ENCODE results near the gene TMEM269. TPM values are rescaled to one million over a fixed set of nuclear protein-coding genes. Genes with fewer than 3 reads are reported as not detected.
"Not testable (repeated sequence)": the region's sequence is repeated elsewhere in the genome, so short reads cannot be mapped to it uniquely, and the experiment has no call there.

The TMEM269 gene
- total RNA-seq, 2 experiments from 2014 or later = 0.40 TPM; not detected in 1

DNA sequence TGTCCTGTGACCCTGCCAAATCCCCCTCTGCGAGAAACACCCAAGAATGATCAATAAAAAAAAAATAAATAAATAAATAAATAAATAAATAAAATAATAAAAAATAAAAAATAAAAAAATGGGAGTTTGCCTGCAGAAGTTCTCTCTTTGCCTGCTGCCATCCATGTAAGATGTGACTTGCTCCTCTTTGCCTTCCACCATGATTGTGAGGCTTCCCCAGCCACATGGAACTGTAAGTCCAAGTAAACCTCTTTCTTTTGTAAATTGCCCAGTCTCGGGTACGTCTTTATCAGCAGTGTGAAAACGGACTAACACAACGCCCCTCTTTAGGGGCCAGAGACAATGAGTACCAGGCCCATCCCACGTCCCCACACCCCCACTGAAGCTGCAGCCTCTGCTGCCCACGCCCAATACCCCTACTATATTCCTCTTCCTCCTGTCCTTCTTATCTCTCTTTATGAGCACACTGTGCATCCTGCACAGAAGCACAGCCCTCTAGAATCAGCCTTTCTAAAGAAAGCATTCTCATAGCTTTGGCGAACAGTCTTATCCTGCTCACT is 33.2 kb upstream of the TMEM269 start:
- H3K27me3 Mint-ChIP-seq (ENCODE audit: low read depth); H3K4me3 Mint-ChIP-seq; H3K9me3 Mint-ChIP-seq (ENCODE audit: insufficient read depth); DNase-seq; H3K27ac Mint-ChIP-seq; ATAC-seq; H3K4me1 Mint-ChIP-seq (ENCODE audit: low read depth): not testable (repeated sequence)
- ChIA-PET CTCF (interaction anchor here (1.7 kb wide), 1 partner anchor 15 kb away, joined by 7 read pairs; the partner anchor contains the start of genes C1orf50 and P3H1), POLR2A (interaction anchor here (2.1 kb wide), 1 partner anchor 15 kb away, joined by 9 read pairs; the partner anchor contains the start of genes C1orf50 and P3H1)
- peaks cover 59% of the 10 kb centered on the region for H3K36me3 Mint-ChIP-seq (ENCODE audit: low read depth)

DNA sequence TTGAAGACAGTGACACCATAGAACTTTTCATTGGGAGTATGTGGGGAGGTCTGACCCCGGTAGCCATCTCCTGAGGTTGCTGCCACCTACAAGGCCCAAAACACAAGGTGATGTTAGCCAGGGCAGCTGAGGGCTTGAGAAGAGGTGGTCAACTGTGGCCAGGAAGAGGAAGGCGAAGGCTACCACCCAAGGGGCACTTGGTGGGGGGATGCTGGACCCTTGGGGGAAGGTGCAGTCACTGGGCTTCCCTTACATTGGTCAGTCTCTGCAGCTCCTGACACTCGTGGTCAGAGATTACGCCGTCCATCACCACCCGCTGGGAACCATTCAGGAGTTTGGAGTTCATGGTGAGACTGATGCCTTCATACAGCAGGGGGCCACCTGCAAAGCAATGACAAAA is 32.5 kb upstream of the TMEM269 start:
- ATAC-seq (no peak), DNase-seq (no peak)
- no peaks in the 10 kb centered on the region for H3K9me3 Mint-ChIP-seq (ENCODE audit: insufficient read depth)
- no peaks in the 10 kb centered on the region for H3K4me1 Mint-ChIP-seq (ENCODE audit: low read depth)
- H3K4me3 Mint-ChIP-seq = no peak overlapping the region
- H3K27ac Mint-ChIP-seq = no peak overlapping the region
- H3K27me3 Mint-ChIP-seq (ENCODE audit: low read depth) = no peaks in the 10 kb centered on the region
- H3K36me3 Mint-ChIP-seq (ENCODE audit: low read depth) = peaks cover 61% of the 10 kb centered on the region
- ChIA-PET POLR2A (interaction anchor here (2.1 kb wide), 1 partner anchor 14 kb away, joined by 9 read pairs; the partner anchor contains the start of genes C1orf50 and P3H1), CTCF (interaction anchor here (1.7 kb wide), 1 partner anchor 14 kb away, joined by 7 read pairs; the partner anchor contains the start of genes C1orf50 and P3H1)

DNA sequence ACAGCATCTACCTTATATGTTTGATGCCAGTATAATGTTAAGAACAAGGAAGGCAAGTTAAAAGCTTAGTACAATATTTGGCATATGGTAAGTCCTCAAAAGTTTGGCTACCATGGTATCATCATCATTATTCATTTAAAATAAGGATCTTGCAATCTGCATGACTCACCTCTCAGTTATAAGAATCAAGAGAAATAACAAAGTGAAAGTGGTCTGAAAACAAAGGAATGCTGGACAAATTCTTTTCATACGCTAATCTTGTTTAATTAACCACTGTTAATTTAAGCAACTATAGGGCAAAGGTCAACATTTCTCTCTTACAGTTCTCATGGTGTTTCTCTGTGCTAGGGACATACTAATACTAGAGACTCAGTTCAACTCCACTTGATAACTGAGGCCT is 31.7 kb upstream of the TMEM269 start:
- H3K36me3 Mint-ChIP-seq (ENCODE audit: low read depth) = peaks cover 65% of the 10 kb centered on the region
- POLR2A ChIA-PET = interaction anchor here (2.1 kb wide), 1 partner anchor 14 kb away, joined by 9 read pairs; the partner anchor contains the start of genes C1orf50 and P3H1

DNA sequence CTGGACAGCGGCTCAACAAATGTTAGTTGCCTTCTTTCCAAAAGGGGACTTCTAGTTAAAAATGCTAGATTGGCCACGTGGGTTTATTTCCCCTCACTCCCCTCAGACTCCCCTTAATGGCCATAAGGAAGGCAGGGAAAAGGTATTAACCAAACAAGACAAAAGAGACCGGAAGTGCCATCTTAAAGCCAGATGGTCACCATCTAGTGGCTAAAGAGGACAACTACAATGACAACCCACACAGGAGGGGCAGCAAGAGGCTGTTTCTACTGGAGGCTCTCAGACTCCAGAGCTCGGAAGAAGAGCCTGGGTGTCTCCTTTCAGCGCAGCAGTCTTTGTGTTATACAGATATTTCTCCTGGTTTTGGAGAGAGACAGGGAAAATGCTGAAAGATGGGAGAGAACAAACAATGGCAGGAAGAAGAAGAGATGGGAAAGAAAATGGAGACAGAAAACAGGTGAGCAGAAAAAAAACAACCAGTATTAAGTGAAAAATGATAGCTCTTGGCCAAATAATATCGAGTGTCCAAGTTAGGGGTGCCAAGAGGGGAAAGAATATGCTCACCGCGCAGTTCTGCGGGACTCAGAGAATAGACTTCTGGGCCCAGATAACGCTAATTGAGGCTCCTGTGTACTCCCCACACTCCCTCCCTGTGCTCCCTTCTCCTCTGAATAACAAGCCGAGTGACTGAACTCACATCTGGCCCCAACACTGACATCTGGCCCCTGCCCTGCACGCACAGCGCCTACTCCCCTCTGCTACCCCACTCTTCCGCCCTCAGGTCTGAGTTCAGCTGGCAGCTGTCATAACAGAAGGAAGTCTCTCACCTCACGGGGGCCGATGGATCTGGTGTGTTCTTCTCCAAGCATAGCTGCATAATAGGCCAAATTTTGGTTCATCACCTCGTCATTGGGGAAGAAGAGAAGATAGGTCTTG is 27.6 kb upstream of the TMEM269 start:
- POLR2A ChIA-PET = interaction anchor here (0.5 kb wide), 1 partner anchor 57 kb away, joined by 3 read pairs; no protein-coding TSS in a partner anchor
- ATAC-seq = no peak
- H3K4me1 Mint-ChIP-seq (ENCODE audit: low read depth) = peaks cover under 1% of the 10 kb centered on the region
- DNase-seq = peak; percentile 31
- no peaks in the 10 kb centered on the region for H3K9me3 Mint-ChIP-seq (ENCODE audit: insufficient read depth)
- H3K27ac Mint-ChIP-seq = no peak overlapping the region
- no peaks in the 10 kb centered on the region for H3K27me3 Mint-ChIP-seq (ENCODE audit: low read depth)
- no peak overlapping the region for H3K4me3 Mint-ChIP-seq
- CTCF ChIA-PET = interaction anchor here (0.6 to 2.7 kb wide), 7 partner anchors 10 to 179 kb away, joined by 3 to 16 read pairs (median 3); partner anchors contain the start of genes C1orf50 and P3H1
- H3K36me3 Mint-ChIP-seq (ENCODE audit: low read depth) = peaks cover 45% of the 10 kb centered on the region

More for the DNA sequence above, 31.7 kb upstream of the TMEM269 start:
- CTCF ChIA-PET = interaction anchor here (1.7 kb wide), 1 partner anchor 14 kb away, joined by 7 read pairs; the partner anchor contains the start of genes C1orf50 and P3H1
- Mint-ChIP-seq H3K27ac (no peak overlapping the region), H3K27me3 (ENCODE audit: low read depth) (no peaks in the 10 kb centered on the region), H3K9me3 (ENCODE audit: insufficient read depth) (no peaks in the 10 kb centered on the region), H3K4me1 (ENCODE audit: low read depth) (no peaks in the 10 kb centered on the region), H3K4me3 (no peak overlapping the region)
- ATAC-seq (no peak), DNase-seq (no peak)

DNA sequence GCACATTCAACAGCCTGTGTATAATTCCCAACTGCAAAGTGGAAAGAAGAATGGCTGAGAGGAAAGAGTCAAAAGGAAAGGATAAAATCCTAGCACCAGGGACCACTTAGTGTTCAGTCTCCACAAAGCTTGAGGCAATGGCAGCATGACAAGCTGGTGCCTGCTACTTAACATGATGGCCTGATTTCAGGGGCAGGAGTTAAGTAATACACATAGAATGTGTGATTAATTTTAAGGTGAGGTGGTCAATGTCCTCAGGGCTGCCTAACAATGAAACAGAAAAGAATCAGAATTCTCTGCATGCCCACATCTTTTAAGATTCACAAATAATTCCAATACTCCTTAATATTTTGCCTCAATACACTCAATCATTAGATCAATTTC is 26.9 kb upstream of the TMEM269 start:
- H3K36me3 Mint-ChIP-seq (ENCODE audit: low read depth) = peaks cover 42% of the 10 kb centered on the region
- peaks cover 4% of the 10 kb centered on the region for H3K4me1 Mint-ChIP-seq (ENCODE audit: low read depth)
- ChIA-PET POLR2A (interaction anchor here (1.2 kb wide), 1 partner anchor 9 kb away, joined by 5 read pairs; the partner anchor contains the start of genes C1orf50 and P3H1), CTCF (interaction anchor here (0.9 to 2.7 kb wide), 6 partner anchors 9 to 180 kb away, joined by 3 to 16 read pairs (median 4); partner anchors contain the start of genes C1orf50 and P3H1)
- no peaks in the 10 kb centered on the region for H3K9me3 Mint-ChIP-seq (ENCODE audit: insufficient read depth)
- H3K4me3 Mint-ChIP-seq = no peak overlapping the region
- no peak for ATAC-seq
- H3K27ac Mint-ChIP-seq = no peak overlapping the region
- no peak for DNase-seq
- no peaks in the 10 kb centered on the region for H3K27me3 Mint-ChIP-seq (ENCODE audit: low read depth)

DNA sequence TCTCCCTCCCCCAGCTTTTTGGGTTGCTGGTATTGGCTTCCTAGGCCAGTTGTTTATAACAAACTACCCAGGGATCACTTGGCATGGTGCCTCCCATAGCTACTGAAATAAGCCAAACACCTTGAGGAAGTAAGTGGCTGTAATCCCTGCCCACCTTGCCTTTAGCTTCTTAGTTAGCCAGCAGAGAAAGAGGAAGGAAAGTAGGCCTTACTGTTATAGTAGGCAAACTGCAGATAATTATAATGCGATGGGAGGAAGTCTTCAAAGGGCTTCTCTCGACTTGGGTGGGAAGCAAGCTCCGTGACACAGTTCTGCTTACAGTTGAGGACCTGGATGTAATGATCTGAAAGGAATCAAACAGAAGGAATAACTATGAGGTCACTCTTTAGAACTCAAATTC is 26.1 kb upstream of the TMEM269 start:
- H3K4me1 Mint-ChIP-seq (ENCODE audit: low read depth) = peaks cover 4% of the 10 kb centered on the region
- no peaks in the 10 kb centered on the region for H3K9me3 Mint-ChIP-seq (ENCODE audit: insufficient read depth)
- POLR2A ChIA-PET = interaction anchor here (1.2 kb wide), 1 partner anchor 8 kb away, joined by 5 read pairs; the partner anchor contains the start of genes C1orf50 and P3H1
- no peak overlapping the region for H3K4me3 Mint-ChIP-seq
- no peaks in the 10 kb centered on the region for H3K27me3 Mint-ChIP-seq (ENCODE audit: low read depth)
- CTCF ChIA-PET = interaction anchor here (1.2 to 2.7 kb wide), 7 partner anchors 8 to 585 kb away, joined by 3 to 16 read pairs (median 3); partner anchors contain the start of genes C1orf50 and P3H1
- DNase-seq = no peak
- no peak for ATAC-seq
- peaks cover 36% of the 10 kb centered on the region for H3K36me3 Mint-ChIP-seq (ENCODE audit: low read depth)
- no peak overlapping the region for H3K27ac Mint-ChIP-seq

DNA sequence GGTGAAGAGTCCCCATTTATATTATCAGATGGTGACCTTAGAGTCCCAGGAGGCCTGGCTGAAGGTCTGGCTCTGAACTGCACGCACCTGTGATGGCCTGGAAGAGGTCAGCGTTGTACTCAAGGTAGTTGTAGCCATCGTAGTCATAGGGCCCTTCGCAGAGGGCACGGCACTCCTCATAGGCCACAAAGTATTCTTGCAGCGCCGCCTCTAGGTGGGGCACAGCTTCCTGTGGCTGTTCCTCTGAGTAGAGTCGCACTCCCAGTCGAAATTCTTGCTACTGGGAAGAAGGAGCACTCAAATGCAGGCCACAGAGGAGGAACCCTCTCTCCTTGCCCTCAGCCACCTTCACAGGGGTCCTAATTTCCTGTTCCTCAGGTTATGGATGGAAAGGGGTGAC is 25.7 kb upstream of the TMEM269 start:
- CTCF ChIA-PET = interaction anchor here (1.2 to 2.7 kb wide), 7 partner anchors 8 to 585 kb away, joined by 3 to 16 read pairs (median 3); partner anchors contain the start of genes C1orf50 and P3H1
- no peak overlapping the region for H3K4me3 Mint-ChIP-seq
- peaks cover 4% of the 10 kb centered on the region for H3K4me1 Mint-ChIP-seq (ENCODE audit: low read depth)
- POLR2A ChIA-PET = interaction anchor here (1.2 kb wide), 1 partner anchor 8 kb away, joined by 5 read pairs; the partner anchor contains the start of genes C1orf50 and P3H1
- H3K27ac Mint-ChIP-seq = no peak overlapping the region
- no peaks in the 10 kb centered on the region for H3K27me3 Mint-ChIP-seq (ENCODE audit: low read depth)
- ATAC-seq = no peak
- no peak for DNase-seq
- H3K36me3 Mint-ChIP-seq (ENCODE audit: low read depth) = peaks cover 33% of the 10 kb centered on the region
- no peaks in the 10 kb centered on the region for H3K9me3 Mint-ChIP-seq (ENCODE audit: insufficient read depth)

DNA sequence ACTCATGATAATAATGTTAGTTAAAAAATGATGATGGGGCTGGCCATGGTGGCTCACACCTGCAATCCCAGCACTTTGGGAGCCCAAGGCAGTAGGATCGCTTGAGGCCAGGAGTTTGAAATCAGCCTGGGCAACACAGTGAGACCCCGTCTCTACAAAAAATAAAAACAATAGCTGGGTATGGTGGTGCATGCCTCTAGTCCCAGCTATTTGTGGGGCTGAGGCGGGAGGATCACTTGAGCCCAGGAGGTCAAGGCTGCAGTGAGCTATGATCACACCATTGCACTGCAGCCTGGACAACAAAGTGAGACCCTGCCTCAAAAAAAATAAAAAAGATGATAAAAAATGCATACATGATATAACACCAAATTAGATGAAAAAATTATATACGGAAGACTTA is 23.2 kb upstream of the TMEM269 start:
- ATAC-seq (no peak), DNase-seq (no peak)
- Mint-ChIP-seq H3K4me3 (no peak overlapping the region), H3K27me3 (ENCODE audit: low read depth) (no peaks in the 10 kb centered on the region), H3K4me1 (ENCODE audit: low read depth) (peaks cover 4% of the 10 kb centered on the region), H3K9me3 (ENCODE audit: insufficient read depth) (no peaks in the 10 kb centered on the region), H3K27ac (no peak overlapping the region), H3K36me3 (ENCODE audit: low read depth) (peaks cover 15% of the 10 kb centered on the region)
- POLR2A ChIA-PET = interaction anchor here (1.4 kb wide), 1 partner anchor 80 kb away, joined by 5 read pairs; the partner anchor contains the start of gene YBX1
- CTCF ChIA-PET = no interaction called here

DNA sequence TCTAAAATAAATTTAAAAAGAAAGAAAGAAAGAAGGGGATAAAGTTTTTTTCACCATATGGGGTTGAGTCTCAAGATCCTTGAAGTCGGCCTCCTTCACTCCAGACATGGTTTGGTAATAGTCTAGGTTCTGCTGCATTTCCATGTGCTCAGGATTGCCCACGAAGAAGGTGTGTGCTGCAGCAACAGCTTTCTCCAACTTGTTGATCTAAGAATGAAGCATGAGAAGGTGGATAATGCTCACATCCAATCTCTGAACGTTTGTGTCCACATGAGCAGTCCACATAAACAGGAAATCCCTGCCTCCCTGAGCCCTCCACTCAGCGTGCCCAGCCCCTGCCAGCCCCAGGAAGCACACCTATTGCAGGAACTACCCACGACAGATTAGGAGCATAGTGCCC is 22.5 kb upstream of the TMEM269 start:
- H3K4me1 Mint-ChIP-seq (ENCODE audit: low read depth) = peaks cover 4% of the 10 kb centered on the region

DNA sequence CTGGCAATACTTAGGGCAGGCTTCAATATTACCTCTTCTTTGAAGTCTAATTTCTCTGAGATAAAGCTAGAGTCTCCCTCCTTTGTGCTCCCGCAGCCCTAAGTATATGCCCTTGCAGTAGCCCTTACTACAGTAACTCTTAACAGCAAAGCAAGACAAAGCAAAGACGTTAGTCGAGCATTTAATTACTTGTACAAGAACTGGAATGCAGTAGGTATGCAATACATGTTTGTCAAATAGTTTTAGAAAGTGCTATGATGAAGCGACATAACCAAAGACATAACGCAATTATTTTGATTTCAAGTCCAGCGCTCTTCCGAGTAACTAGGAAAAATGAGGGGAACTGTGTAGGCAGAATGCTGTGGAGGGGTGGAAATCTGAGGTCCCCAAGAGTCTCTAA is 19.5 kb upstream of the TMEM269 start:
- Mint-ChIP-seq H3K36me3 (ENCODE audit: low read depth) (peaks cover 20% of the 10 kb centered on the region), H3K4me3 (no peak overlapping the region), H3K27ac (no peak overlapping the region), H3K4me1 (ENCODE audit: low read depth) (peaks cover 26% of the 10 kb centered on the region), H3K27me3 (ENCODE audit: low read depth) (no peaks in the 10 kb centered on the region), H3K9me3 (ENCODE audit: insufficient read depth) (no peaks in the 10 kb centered on the region)
- ATAC-seq (no peak), DNase-seq (no peak)
- POLR2A ChIA-PET = interaction anchor here (0.6 to 2.8 kb wide), 3 partner anchors 82 to 224 kb away, joined by 3 to 36 read pairs (median 13); partner anchors contain the start of genes PPIH and YBX1
- CTCF ChIA-PET = interaction anchor here (1.0 to 5.9 kb wide), 7 partner anchors 8 to 308 kb away, joined by 3 to 90 read pairs (median 16); partner anchors contain the start of gene ZNF691

More for the DNA sequence above, 22.5 kb upstream of the TMEM269 start:
- Mint-ChIP-seq H3K27me3 (ENCODE audit: low read depth) (no peaks in the 10 kb centered on the region), H3K9me3 (ENCODE audit: insufficient read depth) (no peaks in the 10 kb centered on the region), H3K27ac (peak overlapping the region; percentile 32), H3K36me3 (ENCODE audit: low read depth) (peaks cover 9% of the 10 kb centered on the region), H3K4me3 (no peak overlapping the region)
- POLR2A ChIA-PET = interaction anchor here (0.6 to 1.4 kb wide), 2 partner anchors 80 to 610 kb away, joined by 3 to 5 read pairs; partner anchors contain the start of gene YBX1
- CTCF ChIA-PET = no interaction called here
- ATAC-seq (no peak), DNase-seq (no peak)
